LHCN-M2 (cell line): Measurements from ENCODE around the gene EDIL3. TPM values are rescaled to one million over a fixed set of nuclear protein-coding genes. Genes with fewer than 3 reads are reported as not detected.

Experiments used
- DNase-seq: peaks from one replicate; pipeline ENCODE4 v3.0.0-alpha.2; 2012; ENCODE audit warnings: low read depth
- total RNA-seq: library from RNA; depleted of rRNA; stranded (reverse); fragments of >200 nt; gene quantifications from 2 replicates; pipeline ENCODE4 v1.2.3, GENCODE V29; 2014

EDIL3 gene
- total RNA-seq, 1 experiment from 2014 or later = 58.7 TPM

DNA sequence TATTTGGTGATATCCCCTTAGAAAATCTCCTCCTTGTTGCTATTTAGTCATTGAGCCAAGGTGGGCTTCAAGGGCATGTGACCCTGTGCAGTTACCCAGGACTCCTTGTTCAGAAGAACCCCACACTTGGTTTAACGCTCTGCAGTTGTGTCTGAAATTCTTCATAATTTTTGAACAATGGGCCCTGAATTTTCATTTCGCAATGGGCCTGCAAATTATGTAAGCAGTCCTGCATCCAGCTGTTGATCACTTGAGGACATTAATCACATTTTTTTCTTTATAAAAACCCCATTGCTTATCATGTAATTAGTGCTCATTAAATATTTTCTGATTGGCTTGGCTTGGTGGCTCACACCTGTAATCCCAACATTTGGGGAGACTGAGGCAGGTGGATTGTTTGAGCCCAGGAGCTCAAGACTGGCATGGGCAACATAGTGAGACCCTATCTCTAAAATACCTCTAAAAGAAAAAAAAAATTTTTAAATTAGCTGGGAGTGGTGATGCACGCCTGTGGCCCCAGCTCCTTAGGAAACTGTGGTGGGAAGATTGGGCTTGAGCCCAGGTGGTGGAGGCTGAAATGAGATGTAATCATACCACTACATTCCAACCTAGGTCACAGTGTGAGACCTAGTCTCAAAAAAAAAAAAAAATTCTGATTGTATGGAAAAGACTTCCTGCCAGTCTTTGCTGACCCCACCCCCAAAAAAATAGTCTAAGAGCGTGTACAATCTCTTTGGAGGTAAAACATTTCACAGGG lies 469.8 kb downstream of the EDIL3 start:
- peak; percentile 33 for DNase-seq

DNA sequence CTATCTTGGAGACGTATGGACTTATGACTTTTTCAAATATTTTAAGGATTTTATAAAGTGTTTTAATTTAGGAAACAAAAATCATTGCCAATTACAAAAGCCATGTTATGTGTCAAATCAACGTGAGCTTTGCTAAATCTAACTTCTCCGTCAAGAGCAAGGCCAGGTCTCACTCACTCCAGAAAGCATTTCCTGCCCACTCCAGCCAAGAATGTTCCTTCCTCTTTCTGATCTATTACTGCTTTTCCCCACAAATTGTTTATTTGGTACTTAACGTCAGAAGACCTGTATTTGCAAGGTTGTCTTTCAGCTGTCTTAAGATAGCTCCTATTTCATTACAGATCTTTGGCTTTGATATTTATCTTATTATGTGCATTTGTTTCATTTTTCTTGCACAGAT lies 470.5 kb downstream of the EDIL3 start:
- DNase-seq = no peak

DNA sequence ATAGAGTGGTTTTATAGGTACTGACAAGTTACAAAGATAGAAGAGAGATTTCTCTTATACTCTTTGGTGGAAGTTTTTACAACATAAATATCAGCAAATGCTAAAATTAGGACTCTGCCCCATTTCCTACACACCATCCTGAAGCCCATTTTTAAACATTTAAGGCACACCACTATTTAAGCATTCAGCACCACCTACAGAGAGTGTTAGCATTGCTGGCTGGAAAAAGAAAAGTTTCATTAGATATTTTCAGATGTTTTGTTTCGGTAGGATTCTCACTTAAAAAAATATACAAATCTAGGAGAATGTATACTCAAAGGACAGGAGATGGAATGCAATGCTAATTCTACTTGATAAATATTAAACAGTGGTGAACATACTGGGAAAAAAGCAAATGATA lies 471.1 kb downstream of the EDIL3 start:
- DNase-seq = no peak

DNA sequence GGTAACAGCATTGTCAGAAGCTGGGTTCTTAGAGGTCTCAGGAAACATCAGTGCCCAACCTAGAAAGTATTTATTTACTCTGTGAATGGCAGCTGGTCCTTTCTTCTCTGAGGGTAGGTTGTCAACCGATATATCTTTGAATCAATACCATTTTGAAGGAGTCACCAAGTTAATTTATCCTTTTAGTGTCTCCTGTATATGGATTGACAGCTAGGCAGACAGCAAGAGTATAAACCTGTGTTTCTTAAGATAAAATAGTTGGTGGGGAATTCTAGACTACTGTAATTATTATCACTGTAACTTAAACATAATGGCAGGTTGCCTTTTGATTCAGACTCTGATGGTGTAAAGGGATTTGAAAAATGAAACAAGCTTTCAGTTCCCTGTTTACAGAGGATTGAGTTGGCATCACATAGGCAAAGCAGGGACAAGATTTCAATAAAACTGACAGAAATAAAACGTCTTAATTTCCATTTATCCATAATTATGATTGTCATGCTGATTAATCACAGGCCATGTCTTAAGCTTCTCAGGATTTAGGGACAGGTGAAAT lies 473.2 kb downstream of the EDIL3 start:
- DNase-seq = no peak

DNA sequence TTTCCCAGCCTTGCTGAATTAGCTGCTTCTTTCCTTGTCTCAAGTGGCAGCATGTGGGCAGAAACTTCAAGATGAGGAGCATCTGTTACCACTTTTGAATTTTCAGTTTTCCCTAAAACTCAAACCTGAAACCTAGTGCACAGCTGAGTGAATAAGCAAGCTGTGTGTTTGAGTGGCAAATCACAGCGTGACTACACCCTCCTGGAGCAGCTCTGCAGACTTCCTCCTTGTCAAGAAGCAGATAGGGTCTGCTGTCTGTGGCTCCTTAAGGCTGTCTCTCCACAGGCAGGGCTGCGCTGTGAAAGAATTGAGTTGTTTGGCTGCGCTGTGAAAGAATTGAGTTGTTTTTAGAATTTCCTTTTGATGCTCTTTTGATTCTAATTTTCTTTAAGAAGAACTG lies 484.4 kb downstream of the EDIL3 start:
- DNase-seq = no peak

DNA sequence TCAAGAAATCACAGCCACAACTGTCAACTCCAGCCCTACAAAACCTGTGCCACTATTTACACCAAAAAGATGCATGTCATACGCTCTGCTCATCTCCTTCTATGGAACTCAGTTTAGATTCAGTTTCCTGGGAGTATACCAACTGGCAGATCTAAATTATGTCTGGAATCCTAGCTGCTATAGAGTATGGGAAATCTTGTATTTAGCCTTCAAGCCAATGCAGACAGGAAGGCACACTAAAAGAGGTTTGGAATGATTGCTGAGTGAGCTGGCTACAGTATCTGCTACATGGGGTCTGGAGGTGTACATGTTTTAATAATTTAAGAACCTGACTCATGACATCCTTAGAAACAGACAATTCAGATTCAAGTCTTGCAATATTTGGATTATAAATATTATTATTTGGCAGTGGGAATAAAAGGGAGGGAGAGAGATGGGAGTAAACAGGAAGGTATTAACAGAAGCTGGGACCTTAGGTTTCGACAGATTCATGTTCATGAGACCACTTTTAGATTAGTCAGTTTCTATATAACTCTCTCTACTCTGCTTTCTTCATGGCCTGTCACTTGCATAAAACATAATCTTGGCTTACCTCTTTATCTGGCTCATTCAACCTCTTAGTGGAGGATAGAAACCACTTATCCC lies 485.2 kb downstream of the EDIL3 start:
- DNase-seq = no peak

DNA sequence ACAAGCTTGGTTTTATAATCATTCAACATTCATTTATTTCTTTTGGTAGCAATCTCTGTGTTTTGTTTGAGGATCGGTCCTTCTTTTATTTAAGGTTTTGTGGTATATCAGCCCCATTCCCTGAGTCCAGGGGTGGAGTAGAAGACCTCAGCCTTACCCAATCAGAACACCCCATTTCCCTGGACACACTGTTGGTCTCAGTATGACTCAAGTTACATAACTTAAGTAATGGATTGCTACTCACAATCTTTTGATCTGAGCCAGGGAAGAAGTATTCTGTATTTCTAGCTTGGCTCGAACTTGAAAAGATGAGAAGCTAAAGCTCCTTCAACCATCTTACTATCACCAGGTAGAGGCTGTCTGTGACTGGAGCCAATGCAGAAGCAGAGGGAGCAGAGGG lies 488.8 kb downstream of the EDIL3 start:
- peak; percentile 59 for DNase-seq

DNA sequence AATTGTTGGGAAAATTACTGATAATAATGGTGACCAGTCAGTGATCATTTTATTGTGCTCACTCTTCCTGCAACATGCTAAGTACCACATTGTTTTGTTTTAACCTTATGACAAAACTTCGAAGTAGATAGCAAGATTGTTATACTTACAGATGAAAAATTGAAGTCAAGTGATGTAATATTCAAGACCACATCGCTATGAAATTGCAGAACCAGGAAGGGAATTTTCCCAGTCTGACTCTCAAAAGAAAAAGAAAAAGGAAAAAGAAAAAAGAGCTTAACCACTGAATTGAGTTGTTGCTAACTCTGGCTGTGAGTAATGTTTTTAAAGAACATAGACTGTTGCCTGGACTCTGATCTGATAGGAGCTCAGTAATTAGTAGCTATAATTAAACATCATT lies 493.4 kb downstream of the EDIL3 start:
- DNase-seq = no peak
